ENCODE measurements around the gene PACS1. TPM values are rescaled to one million over a fixed set of nuclear protein-coding genes. Genes with fewer than 3 reads are reported as not detected.
A peak's percentile ranks its signal among the peaks of the same experiment; 100 is the strongest.
"Not testable (repeated sequence)": the region's sequence is repeated elsewhere in the genome, so short reads cannot be mapped to it uniquely, and the experiment has no call there.

Gene PACS1
- total RNA-seq, 3 donors from 2014 or later = 14.4 to 44.9 (median 18.9) TPM

- peaks cover 5% of the 10 kb centered on the region for H3K4me1 ChIP-seq (ENCODE audit: low read depth)
- H3K9me3 ChIP-seq = no peaks in the 10 kb centered on the region
- TF ChIP-seq, protein P1, sequence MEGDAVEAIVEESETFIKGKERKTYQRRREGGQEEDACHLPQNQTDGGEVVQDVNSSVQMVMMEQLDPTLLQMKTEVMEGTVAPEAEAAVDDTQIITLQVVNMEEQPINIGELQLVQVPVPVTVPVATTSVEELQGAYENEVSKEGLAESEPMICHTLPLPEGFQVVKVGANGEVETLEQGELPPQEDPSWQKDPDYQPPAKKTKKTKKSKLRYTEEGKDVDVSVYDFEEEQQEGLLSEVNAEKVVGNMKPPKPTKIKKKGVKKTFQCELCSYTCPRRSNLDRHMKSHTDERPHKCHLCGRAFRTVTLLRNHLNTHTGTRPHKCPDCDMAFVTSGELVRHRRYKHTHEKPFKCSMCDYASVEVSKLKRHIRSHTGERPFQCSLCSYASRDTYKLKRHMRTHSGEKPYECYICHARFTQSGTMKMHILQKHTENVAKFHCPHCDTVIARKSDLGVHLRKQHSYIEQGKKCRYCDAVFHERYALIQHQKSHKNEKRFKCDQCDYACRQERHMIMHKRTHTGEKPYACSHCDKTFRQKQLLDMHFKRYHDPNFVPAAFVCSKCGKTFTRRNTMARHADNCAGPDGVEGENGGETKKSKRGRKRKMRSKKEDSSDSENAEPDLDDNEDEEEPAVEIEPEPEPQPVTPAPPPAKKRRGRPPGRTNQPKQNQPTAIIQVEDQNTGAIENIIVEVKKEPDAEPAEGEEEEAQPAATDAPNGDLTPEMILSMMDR (IDR thresholded peaks at IDR 0.05) = no peak
- no peak overlapping the region for H3K4me3 ChIP-seq
- intact Hi-C loops (cut with DNase I, micrococcal nuclease) = no loop called here
- H3K36me3 ChIP-seq (ENCODE audit: low read depth) = no peaks in the 10 kb centered on the region
- ATAC-seq = no peak
- DNase-seq = no peak
Measured at GRCh38 chr11:66112041-66112491, 42.0 kb downstream of the PACS1 start.

DNA sequence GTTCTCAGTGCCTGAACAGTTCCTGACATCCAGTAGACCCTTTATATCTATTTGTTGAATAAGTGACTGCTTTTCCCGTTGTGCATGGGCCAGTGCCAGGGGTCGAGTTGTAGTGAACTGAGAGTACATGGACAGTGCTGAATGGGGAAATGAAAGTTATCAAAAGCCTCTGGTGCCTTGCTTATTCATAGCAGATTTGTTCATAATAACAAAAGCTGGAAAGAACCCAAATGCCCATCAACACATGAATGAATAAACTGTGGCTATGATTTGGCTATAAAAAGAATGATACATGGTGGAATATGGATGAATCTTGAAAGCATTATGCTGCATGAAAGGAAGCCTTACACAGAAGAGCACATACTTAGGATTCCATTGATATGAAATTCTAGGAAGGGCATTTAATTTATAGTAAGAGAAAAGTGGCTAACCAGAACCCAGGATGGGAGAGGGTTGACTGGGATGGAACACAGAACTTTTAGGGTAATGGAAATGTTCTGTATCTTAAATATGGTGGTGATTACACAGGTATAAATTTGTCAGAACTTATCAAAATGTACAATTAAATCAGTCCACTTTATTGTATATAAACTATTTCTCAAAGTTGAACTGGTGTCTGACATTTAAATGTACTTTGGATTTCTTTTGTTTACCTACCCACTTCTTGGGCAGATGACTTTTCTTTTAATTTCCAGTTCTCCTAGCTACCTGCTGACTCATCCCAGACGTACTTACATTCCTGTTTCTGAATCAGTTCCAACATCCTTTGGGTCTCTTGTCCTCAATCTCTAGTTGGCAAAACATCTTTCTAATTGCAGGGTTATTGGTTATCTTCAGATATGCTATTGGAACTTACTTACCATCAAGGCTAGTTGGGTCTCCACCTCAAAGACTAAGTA lies 42.8 kb downstream of the PACS1 start:
- Histone ChIP-seq H3K36me3 (ENCODE audit: low read depth) (no peaks in the 10 kb centered on the region), H3K9me3 (no peaks in the 10 kb centered on the region), H3K4me3 (no peak overlapping the region), H3K4me1 (ENCODE audit: low read depth) (peaks cover 5% of the 10 kb centered on the region)
- DNase-seq = no peak
- intact Hi-C loops (cut with DNase I, micrococcal nuclease) = no loop called here
- TF ChIP-seq, protein P1 (IDR thresholded peaks at IDR 0.05) = no peak
- ATAC-seq = peak; percentile 52

DNA sequence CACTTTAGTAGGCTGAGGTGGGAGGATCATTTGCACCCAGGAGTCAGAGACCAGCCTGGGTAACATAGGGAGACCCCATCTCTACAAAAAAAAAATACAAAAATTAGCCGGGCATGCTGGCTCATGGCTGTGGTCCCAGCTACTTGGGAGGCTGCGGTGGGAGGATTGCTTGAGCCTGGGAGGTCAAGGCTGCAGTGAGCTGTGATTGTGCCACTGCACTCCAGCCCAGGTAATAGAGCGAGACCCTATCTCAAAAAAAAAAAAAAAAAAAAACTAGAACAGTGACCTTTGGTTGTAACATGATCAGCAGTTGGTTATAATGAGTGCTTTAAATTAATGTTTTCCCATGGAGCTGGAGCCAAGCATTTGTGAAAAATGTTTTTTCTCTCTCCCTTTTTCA lies 44.9 kb downstream of the PACS1 start:
- H3K4me1 ChIP-seq (ENCODE audit: low read depth); intact Hi-C loops (cut with DNase I, micrococcal nuclease); ATAC-seq; H3K9me3 ChIP-seq; H3K4me3 ChIP-seq; DNase-seq; H3K36me3 ChIP-seq (ENCODE audit: low read depth): not testable (repeated sequence)

DNA sequence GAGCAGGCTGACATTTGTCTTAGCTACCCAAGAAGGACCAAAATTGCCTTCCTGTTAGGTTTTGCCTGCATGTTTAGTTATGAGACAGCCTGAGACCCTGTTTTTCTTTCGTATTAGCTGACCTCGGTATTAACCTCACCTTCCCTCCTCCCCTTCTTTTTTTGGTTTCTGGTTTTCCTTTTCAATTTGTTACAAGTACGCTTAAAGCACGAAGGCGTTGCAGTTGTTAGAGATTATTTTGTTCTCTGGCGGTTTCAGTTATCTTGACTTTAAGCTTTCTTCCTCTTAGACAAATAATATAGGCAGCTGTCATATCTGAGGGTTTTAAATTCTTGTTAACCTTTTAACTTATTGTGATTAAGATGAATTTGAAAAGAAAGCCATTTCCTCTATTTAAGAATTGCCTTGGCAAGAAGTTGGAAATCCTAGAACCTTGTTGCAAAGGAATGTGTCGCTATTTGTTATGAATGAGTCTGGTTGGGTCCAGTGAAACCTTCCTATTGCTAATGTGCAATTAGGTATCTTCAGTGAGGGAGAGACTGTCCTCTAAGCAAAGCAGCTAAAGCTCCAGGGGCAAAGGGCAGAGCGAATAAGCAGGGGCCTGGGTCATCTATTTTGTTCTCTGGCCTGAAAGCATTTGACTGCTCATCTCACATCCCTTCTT lies 45.7 kb downstream of the PACS1 start:
- H3K9me3 ChIP-seq = no peaks in the 10 kb centered on the region
- DNase-seq (no peak), ATAC-seq (peak; percentile 46)
- TF ChIP-seq, protein P1 (IDR thresholded peaks at IDR 0.05) = no peak
- intact Hi-C loops (cut with DNase I, micrococcal nuclease) = no loop called here
- no peaks in the 10 kb centered on the region for H3K36me3 ChIP-seq (ENCODE audit: low read depth)
- H3K4me1 ChIP-seq (ENCODE audit: low read depth) = peaks cover 5% of the 10 kb centered on the region
- H3K4me3 ChIP-seq = no peak overlapping the region

DNA sequence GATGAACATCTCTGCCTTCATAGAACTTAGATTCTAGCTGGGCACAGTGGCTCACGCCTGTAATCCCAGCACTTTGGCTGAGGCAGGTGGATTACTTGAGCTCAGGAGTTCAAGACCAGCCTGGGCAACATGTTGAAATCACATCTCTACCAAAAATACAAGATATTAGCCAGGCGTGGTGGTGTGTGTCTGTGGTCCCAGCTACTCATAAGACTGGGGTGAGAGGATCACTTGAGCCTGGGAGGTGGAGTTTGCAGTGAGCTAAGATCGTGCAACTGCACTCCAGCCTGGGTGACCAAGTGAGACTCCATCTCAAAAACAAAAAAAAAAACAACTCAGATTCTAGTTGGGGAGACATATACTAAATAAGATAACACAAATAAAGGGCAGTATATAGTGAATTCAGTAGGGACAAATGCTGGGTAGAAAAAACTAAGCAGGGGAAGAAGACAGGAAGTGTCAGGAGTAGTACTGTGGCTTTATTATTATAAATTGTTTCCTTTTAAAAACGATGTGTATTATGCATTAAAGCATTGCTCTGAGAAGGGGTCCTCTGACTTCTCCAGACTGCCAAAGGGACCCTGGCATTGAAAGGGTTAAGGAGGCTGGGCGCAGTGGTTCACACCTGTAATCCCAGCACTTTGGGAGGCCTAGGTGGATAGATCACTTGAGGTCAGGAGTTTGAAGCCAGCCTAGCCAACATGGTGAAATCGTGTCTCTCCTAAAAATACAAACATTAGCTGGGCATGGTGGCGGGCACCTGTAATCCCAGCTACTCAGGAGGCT lies 46.7 kb downstream of the PACS1 start:
- DNase-seq (no peak), ATAC-seq (no peak)
- Histone ChIP-seq H3K4me3 (no peak overlapping the region), H3K9me3 (no peaks in the 10 kb centered on the region), H3K4me1 (ENCODE audit: low read depth) (peaks cover 5% of the 10 kb centered on the region), H3K36me3 (ENCODE audit: low read depth) (no peaks in the 10 kb centered on the region)
- intact Hi-C loops (cut with DNase I, micrococcal nuclease) = no loop called here
- TF ChIP-seq, protein P1 (IDR thresholded peaks at IDR 0.05) = no peak

Data from mucosa of descending colon (tissue), 3 donors.